Measurements from ENCODE around the gene TMEM169.

Gene TMEM169

GRCh38 chr2:216074380-216074779 lies 7.3 kb upstream of the TMEM169 start:
- H3K4me3 ChIP-seq (ENCODE audit: low read depth, low read length, poor library complexity, severe bottlenecking) = no peak overlapping the region
- no peaks in the 10 kb centered on the region for H3K36me3 ChIP-seq (ENCODE audit: insufficient read depth, low read length)
- no peaks in the 10 kb centered on the region for H3K9me2 ChIP-seq (ENCODE audit: low read depth, low read length)
- H3K27me3 ChIP-seq (ENCODE audit: insufficient read depth, low read length) = no peaks in the 10 kb centered on the region; the same call in 1 of the 2 replicates
- H4K20me1 ChIP-seq (ENCODE audit: insufficient read depth, low read length) = no peaks in the 10 kb centered on the region
- no peak overlapping the region for H2AFZ ChIP-seq (ENCODE audit: low read length)
- TF ChIP-seq EZH2 (IDR thresholded peaks at IDR 0.05; ENCODE audit: borderline replicate concordance, low read length) = no peak
- TF ChIP-seq CTCF (IDR thresholded peaks at IDR 0.05; ENCODE audit: low read length) = no peak
- H3K27ac ChIP-seq (ENCODE audit: low read depth, low read length, poor library complexity, severe bottlenecking) = no peak overlapping the region
- H3K79me2 ChIP-seq (ENCODE audit: insufficient read depth, low read length) = no peaks in the 10 kb centered on the region
- H3K9me3 ChIP-seq (ENCODE audit: low read length) = no peaks in the 10 kb centered on the region
- H3K4me2 ChIP-seq (ENCODE audit: low read length) = no peak overlapping the region
- no peak overlapping the region for H3K9ac ChIP-seq (ENCODE audit: low read length)
- no peaks in the 10 kb centered on the region for H3F3A ChIP-seq (ENCODE audit: insufficient read depth, low read length)
- no peaks in the 10 kb centered on the region for H3K4me1 ChIP-seq (ENCODE audit: insufficient read depth, low read length, severe bottlenecking)

GRCh38 chr2:216074794-216075193 lies 6.9 kb upstream of the TMEM169 start:
- H3K79me2 ChIP-seq (ENCODE audit: insufficient read depth, low read length) = no peaks in the 10 kb centered on the region
- H3K27ac ChIP-seq (ENCODE audit: low read depth, low read length, poor library complexity, severe bottlenecking) = no peak overlapping the region
- no peaks in the 10 kb centered on the region for H3K9me3 ChIP-seq (ENCODE audit: low read length)
- no peak overlapping the region for H3K4me3 ChIP-seq (ENCODE audit: low read depth, low read length, poor library complexity, severe bottlenecking)
- H3K9me2 ChIP-seq (ENCODE audit: low read depth, low read length) = no peaks in the 10 kb centered on the region
- no peaks in the 10 kb centered on the region for H3K36me3 ChIP-seq (ENCODE audit: insufficient read depth, low read length)
- H3K4me2 ChIP-seq (ENCODE audit: low read length) = no peak overlapping the region
- no peak overlapping the region for H3K9ac ChIP-seq (ENCODE audit: low read length)
- H3F3A ChIP-seq (ENCODE audit: insufficient read depth, low read length) = no peaks in the 10 kb centered on the region
- TF ChIP-seq CTCF (IDR thresholded peaks at IDR 0.05; ENCODE audit: low read length) = no peak
- TF ChIP-seq EZH2 (IDR thresholded peaks at IDR 0.05; ENCODE audit: borderline replicate concordance, low read length) = no peak
- no peaks in the 10 kb centered on the region; the same call in 1 of the 2 replicates for H3K27me3 ChIP-seq (ENCODE audit: insufficient read depth, low read length)
- H4K20me1 ChIP-seq (ENCODE audit: insufficient read depth, low read length) = no peaks in the 10 kb centered on the region
- no peaks in the 10 kb centered on the region for H3K4me1 ChIP-seq (ENCODE audit: insufficient read depth, low read length, severe bottlenecking)
- no peak overlapping the region for H2AFZ ChIP-seq (ENCODE audit: low read length)

- Histone ChIP-seq H3K9me3 (ENCODE audit: low read length) (no peaks in the 10 kb centered on the region), H3K4me2 (ENCODE audit: low read length) (no peak overlapping the region), H3K4me1 (ENCODE audit: insufficient read depth, low read length, severe bottlenecking) (no peaks in the 10 kb centered on the region), H4K20me1 (ENCODE audit: insufficient read depth, low read length) (no peaks in the 10 kb centered on the region), H2AFZ (ENCODE audit: low read length) (no peak overlapping the region), H3K36me3 (ENCODE audit: insufficient read depth, low read length) (no peaks in the 10 kb centered on the region), H3K27ac (ENCODE audit: low read depth, low read length, poor library complexity, severe bottlenecking) (no peak overlapping the region), H3K27me3 (ENCODE audit: insufficient read depth, low read length) (no peaks in the 10 kb centered on the region; the same call in 1 of the 2 replicates), H3F3A (ENCODE audit: insufficient read depth, low read length) (no peaks in the 10 kb centered on the region), H3K4me3 (ENCODE audit: low read depth, low read length, poor library complexity, severe bottlenecking) (no peak overlapping the region), H3K9me2 (ENCODE audit: low read depth, low read length) (no peaks in the 10 kb centered on the region), H3K79me2 (ENCODE audit: insufficient read depth, low read length) (no peaks in the 10 kb centered on the region), H3K9ac (ENCODE audit: low read length) (no peak overlapping the region)
- no peak for TF ChIP-seq CTCF (IDR thresholded peaks at IDR 0.05; ENCODE audit: low read length)
- TF ChIP-seq EZH2 (IDR thresholded peaks at IDR 0.05; ENCODE audit: borderline replicate concordance, low read length) = no peak
These were observed 5.9 kb upstream of the TMEM169 start for GRCh38 chr2:216075510-216076485.
